Adrenal gland (tissue), 5 donors: ENCODE results near the gene FBXL14.

Experiments used
- POLR2A ChIP-seq, 2 donors: fragments of 450-650 bp; IDR thresholded peaks; one replicate each; pipeline ENCODE4 v1.6.1; 2017; ENCODE audit warnings: antibody characterized with exemption in 2 of 2, mild to moderate bottlenecking in 2 of 2, moderate library complexity in 1 of 2
- TF ChIP-seq, protein P1 (sequence below), 6 experiments: fragments of 450-650 bp in 4 of 6; fragments of 200-600 bp in 2 of 6; sonication (generic) in 1 of 6; IDR thresholded peaks; 1 replicate in 5 of 6; 2 replicates in 1 of 6; pipeline versions ENCODE4 v1.5.1 to v1.8.0; 2016 to 2021; ENCODE audit warnings: antibody characterized with exemption in 6 of 6, mild to moderate bottlenecking in 2 of 6, moderate library complexity in 1 of 6
- donor health status: DM: no; HTN: no; CAD: no.

DNA sequence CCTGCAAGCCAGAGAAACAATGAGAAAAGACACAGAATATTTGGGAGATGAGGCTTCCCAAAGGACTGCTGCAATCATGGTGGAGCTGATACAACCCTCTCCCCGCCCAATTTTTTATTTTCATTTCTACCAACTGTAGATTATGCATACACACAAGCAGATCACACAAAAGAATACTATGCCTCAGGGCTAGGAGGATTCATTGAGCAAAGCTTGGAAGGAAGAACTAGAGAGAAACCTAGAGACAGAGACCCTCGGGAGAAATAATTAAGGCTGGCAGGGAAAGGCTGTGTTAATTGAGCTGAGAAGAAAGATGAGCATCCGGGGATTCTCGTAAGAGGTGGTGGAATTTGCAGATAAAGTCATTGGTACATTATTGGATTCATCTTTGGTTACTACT lies 24.8 kb upstream of the FBXL14 start:
- TF ChIP-seq, protein P1, sequence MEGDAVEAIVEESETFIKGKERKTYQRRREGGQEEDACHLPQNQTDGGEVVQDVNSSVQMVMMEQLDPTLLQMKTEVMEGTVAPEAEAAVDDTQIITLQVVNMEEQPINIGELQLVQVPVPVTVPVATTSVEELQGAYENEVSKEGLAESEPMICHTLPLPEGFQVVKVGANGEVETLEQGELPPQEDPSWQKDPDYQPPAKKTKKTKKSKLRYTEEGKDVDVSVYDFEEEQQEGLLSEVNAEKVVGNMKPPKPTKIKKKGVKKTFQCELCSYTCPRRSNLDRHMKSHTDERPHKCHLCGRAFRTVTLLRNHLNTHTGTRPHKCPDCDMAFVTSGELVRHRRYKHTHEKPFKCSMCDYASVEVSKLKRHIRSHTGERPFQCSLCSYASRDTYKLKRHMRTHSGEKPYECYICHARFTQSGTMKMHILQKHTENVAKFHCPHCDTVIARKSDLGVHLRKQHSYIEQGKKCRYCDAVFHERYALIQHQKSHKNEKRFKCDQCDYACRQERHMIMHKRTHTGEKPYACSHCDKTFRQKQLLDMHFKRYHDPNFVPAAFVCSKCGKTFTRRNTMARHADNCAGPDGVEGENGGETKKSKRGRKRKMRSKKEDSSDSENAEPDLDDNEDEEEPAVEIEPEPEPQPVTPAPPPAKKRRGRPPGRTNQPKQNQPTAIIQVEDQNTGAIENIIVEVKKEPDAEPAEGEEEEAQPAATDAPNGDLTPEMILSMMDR (IDR thresholded peaks at IDR 0.05) = no peak
- TF ChIP-seq POLR2A (IDR thresholded peaks at IDR 0.05) = no peak
